ENCODE data around the gene MAP3K6. TPM values are rescaled to one million over a fixed set of nuclear protein-coding genes. Genes with fewer than 3 reads are reported as not detected.
A peak's percentile ranks its signal among the peaks of the same experiment; 100 is the strongest.

MAP3K6 gene
- total RNA-seq, 1 donor from 2014 or later: 88.4 TPM

DNA sequence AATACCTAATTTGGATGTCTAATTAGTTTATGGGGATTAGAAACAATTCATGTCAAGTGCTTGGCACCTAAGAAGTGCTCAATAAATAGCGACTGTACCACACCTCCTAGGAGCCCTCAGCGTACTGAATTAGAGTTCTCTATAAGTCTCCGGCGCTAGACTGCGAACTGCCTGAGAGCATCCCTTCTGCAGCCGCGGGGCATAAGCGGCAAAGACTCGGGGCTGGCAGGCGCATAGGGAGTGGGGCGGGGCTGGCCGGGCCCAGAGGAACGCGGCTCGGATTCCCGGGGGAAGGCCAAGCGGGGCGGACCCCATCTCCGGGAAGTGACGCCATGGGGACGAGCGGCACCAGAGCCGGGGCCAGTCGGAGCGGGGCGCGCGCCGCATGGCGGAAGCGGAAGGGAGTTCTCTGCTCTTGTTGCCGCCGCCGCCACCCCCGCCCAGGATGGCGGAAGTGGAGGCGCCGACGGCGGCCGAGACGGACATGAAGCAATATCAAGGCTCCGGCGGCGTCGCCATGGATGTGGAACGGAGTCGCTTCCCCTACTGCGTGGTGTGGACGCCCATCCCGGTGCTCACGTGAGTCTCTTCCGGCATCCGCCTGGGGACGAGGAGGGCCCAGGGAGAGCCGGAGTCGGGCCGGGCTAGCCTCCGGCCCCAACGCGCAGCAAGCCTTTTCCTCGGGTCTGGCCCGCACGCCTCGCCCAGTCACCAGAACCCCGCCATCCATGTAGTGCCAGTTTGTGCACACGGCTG, 44.8 kb downstream of the MAP3K6 start, which contains the start of gene TMEM222:
TMEM222 (plus strand) TSS at position 351 of the 756 bp plus-strand sequence; CDS start at position 386, 35 bp downstream.
- DNase-seq (ENCODE audit: low spot score): peak; percentile 98
- intact Hi-C loops (cut with DNase I): no loop called here
- peak; percentile 99 for ATAC-seq

- intact Hi-C loops (cut with DNase I): no loop called here
- ATAC-seq: no peak
- no peak for DNase-seq (ENCODE audit: low spot score)
Measured at GRCh38 chr1:27318596-27318995, 48.2 kb downstream of the MAP3K6 start.

DNA sequence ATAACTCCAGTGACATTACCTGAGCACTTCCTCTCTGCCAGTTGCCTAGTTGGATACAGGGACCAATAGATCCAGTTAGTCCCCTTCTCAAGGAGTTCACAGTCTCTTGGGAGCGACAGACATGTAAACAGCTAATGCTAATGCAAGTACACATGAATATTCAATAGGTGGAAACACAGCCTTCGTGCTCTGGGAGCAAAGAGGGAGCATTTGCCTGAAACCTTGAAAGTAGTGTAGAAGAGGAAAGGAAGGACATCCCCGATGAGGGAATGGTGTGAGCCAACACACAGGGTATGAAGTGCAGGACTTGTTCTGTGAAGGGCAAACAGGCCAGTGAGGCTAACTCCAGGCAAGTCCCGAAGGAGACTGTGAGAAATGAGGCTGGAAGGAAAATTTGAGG, 48.6 kb downstream of the MAP3K6 start:
- no peak for ATAC-seq
- no peak for DNase-seq (ENCODE audit: low spot score)
- intact Hi-C loops (cut with DNase I): no loop called here

DNA sequence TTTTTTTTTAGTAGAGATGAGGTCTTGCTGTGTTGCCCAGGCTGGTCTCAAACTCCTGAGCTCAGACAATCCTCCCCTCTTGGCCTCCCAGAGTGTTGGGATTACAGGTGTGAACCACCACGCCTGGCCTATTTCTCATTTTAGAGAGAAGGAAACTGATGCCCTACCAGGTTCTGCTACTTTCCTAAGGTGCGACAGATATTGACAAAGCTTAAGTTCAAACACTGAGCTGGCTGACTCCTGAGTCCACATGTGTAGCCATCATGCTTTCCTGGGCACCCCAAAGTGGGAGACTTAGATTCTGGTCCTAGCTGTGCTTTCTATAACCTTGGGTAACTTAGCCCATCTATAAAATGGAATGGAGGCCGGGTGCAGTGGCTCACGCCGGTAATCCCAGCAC, 49.9 kb downstream of the MAP3K6 start:
- no peak for DNase-seq (ENCODE audit: low spot score)
- ATAC-seq: no peak
- intact Hi-C loops (cut with DNase I): no loop called here

DNA sequence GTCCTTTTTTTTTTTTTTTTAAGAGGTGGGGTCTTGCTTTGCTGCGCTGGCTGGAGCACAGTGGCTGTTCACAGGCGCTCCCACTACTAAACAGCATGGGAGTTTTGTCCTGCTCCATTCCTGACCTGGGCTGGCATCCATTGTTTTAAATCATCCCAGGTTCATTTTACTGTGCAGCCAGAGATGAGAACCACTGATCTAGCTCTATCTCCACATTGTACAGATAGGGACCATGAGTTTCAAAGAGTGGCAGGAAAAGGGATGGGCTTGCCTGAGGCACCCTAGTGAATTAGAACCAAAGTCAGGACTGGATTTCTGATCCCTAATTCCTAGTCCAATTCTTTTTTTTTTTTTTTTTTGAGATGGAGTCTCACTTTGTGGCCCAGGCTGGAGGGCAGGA, 52.0 kb downstream of the MAP3K6 start:
- DNase-seq (ENCODE audit: low spot score) (no peak), ATAC-seq (no peak)
- intact Hi-C loops (cut with DNase I): no loop called here

- DNase-seq (ENCODE audit: low spot score) (no peak), ATAC-seq (no peak)
- intact Hi-C loops (cut with DNase I): no loop called here
Measured at GRCh38 chr1:27314169-27314568, 52.6 kb downstream of the MAP3K6 start.

DNA sequence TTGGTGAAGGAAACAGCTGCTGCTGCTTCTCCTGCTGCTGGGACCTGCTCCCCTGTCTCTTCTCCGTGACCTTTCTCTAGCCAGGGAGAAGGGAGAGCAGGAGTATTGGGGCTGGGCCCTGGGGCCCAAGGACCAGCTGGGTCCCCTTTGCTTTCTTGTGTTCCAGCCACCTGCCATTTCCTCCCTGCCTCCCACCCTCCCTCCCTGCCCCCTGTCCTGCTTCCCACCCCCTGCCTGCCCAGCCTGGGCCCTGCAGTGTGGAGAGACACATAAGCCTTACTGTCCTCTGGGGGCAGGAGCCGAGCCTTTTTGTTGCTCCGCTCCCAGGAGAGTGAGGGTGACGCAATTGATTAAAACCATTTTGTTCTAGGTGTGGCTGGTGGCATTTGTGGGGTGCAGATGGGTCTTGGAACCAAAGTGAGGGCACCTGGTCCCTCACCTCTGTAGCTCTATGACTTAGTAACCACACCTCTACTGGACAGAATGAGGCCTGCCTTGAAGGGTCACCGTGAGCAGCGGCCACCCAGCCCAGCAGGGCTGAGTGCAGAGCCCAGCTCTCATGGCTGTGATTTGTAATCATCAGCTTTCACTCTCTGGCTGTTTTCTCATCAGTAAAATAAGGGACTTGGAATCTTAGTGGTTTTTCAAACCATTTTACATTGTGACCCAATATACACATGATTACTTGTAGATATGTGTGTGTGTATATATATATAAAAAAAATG, 58.7 kb downstream of the MAP3K6 start:
- intact Hi-C loops (cut with DNase I): no loop called here
- ATAC-seq (no peak), DNase-seq (ENCODE audit: low spot score) (no peak)

GRCh38 chr1:27306892-27307761, 59.6 kb downstream of the MAP3K6 start:
- intact Hi-C loops (cut with DNase I): no loop called here
- peak; percentile 40 for ATAC-seq
- DNase-seq (ENCODE audit: low spot score): no peak

DNA sequence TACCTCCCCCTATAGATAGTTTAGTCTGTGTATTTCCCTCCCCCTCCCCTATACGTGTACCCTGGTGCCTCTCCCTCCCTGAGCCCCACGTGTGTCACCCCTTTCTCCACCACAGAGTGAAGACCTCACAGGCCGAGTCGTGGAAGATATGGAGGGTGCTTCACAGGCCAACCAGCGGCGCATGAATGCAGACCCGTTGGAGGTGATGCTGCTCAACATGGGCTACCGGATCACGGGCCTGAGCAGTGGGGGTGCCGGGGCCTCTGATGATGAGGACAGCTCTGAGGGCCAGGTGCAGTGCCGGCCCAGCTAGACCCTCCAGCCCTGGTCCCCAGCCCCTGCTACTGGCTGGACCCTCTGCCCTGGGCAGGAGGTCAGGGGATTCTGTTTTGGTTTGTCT, 60.7 kb downstream of the MAP3K6 start:
- DNase-seq (ENCODE audit: low spot score) (no peak), ATAC-seq (no peak)
- intact Hi-C loops (cut with DNase I): no loop called here

Other genes starting within 250 kb of the MAP3K6 start
- 17.3 TPM for gene SLC9A1, start 211.8 kb downstream of the MAP3K6 start, total RNA-seq
- 39.6 TPM for gene WDTC1, start 132.3 kb downstream of the MAP3K6 start, total RNA-seq
- 37.8 TPM for gene TMEM222, start 44.8 kb downstream of the MAP3K6 start, total RNA-seq
- 3.5 TPM for gene SYTL1, start 24.9 kb downstream of the MAP3K6 start, total RNA-seq
- gene FCN3, start 7.9 kb upstream of the MAP3K6 start, total RNA-seq: 1.2 TPM
- not detected for gene CD164L2, start 16.4 kb upstream of the MAP3K6 start, total RNA-seq
- 0.71 TPM for gene GPR3, start 25.7 kb upstream of the MAP3K6 start, total RNA-seq
- 183 TPM for gene WASF2, start 123.2 kb upstream of the MAP3K6 start, total RNA-seq
- 61.9 TPM for gene AHDC1, start 237.2 kb upstream of the MAP3K6 start, total RNA-seq

All from sciatic nerve (tissue), 2 donors.